GM19043 (cell line): ENCODE data around the gene FGF18.

ENCODE experiments used
- ATAC-seq: cut with Tn5 transposase; IDR thresholded peaks from one replicate; pipeline ENCODE4 v1.9.1; 2021; ENCODE audit warnings: low read depth; ENCODE audit not compliant: unreplicated experiment

FGF18 gene

GRCh38 chr5:171436804-171437285 is 17.4 kb downstream of the FGF18 start:
- ATAC-seq = no peak

GRCh38 chr5:171437286-171437821 is 17.9 kb downstream of the FGF18 start:
- no peak for ATAC-seq

- no peak for ATAC-seq
These were observed 19.3 kb downstream of the FGF18 start for GRCh38 chr5:171438738-171439137.

- no peak for ATAC-seq
These were observed 21.9 kb downstream of the FGF18 start for GRCh38 chr5:171441246-171441791.

- no peak for ATAC-seq
These were observed 23.0 kb downstream of the FGF18 start for GRCh38 chr5:171442287-171443042.

- ATAC-seq = no peak
These were observed 25.1 kb downstream of the FGF18 start for GRCh38 chr5:171444582-171444981.

GRCh38 chr5:171445644-171446516 is 26.4 kb downstream of the FGF18 start:
- ATAC-seq = no peak

GRCh38 chr5:171447226-171447625 is 27.8 kb downstream of the FGF18 start:
- no peak for ATAC-seq

- no peak for ATAC-seq
These were observed 30.0 kb downstream of the FGF18 start for GRCh38 chr5:171449426-171449825.

- ATAC-seq = no peak
These were observed 31.2 kb downstream of the FGF18 start for GRCh38 chr5:171450423-171451331.

- no peak for ATAC-seq
These were observed 32.0 kb downstream of the FGF18 start for GRCh38 chr5:171451421-171451820.

GRCh38 chr5:171453056-171453725 is 33.7 kb downstream of the FGF18 start:
- no peak for ATAC-seq

- no peak for ATAC-seq
These were observed 34.5 kb downstream of the FGF18 start for GRCh38 chr5:171453988-171454387.

GRCh38 chr5:171454549-171454948 is 35.1 kb downstream of the FGF18 start:
- ATAC-seq = no peak

- ATAC-seq = no peak
These were observed 36.1 kb downstream of the FGF18 start for GRCh38 chr5:171455522-171455921.

- ATAC-seq = no peak
These were observed 37.9 kb downstream of the FGF18 start for GRCh38 chr5:171457208-171457981.

- ATAC-seq = no peak
These were observed 40.4 kb downstream of the FGF18 start for GRCh38 chr5:171459839-171460238.

- no peak for ATAC-seq
These were observed 42.9 kb downstream of the FGF18 start for GRCh38 chr5:171462136-171462927.
